Activated CD8-positive, alpha-beta T cell treated with anti-CD3 and anti-CD28 coated beads for 36 hours (primary cell): ENCODE measurements around the gene SH3BP1. TPM values are rescaled to one million over a fixed set of nuclear protein-coding genes. Genes with fewer than 3 reads are reported as not detected.
A peak's percentile ranks its signal among the peaks of the same experiment; 100 is the strongest.

ENCODE experiments used
- ATAC-seq: fragments of 200-7000 bp; cut with Tn5 transposase; one replicate; pipeline ENCODE4 v1.10.0; 2021; ENCODE audit warnings: mild to moderate bottlenecking, moderate library complexity
- CTCF ChIA-PET: fragments of 350-600 bp; sonication (Branson Sonifier 250); formaldehyde crosslinking; loops from one replicate; lab custom pipeline; 2021; ENCODE audit warnings: antibody characterized with exemption; lab: Charles Lee
- POLR2A ChIA-PET: fragments of 350-600 bp; sonication (Branson Sonifier 250); formaldehyde crosslinking; loops from one replicate; lab custom pipeline; 2021; ENCODE audit warnings: antibody characterized with exemption; lab: Charles Lee
- DNase-seq: peaks from one replicate; pipeline ENCODE4 v3.0.0-alpha.2; 2020
- H3K27ac Mint-ChIP-seq: one replicate; pipeline ENCODE4 v1.8.0; 2021; ENCODE audit warnings: mild to moderate bottlenecking, mixed read lengths
- H3K27me3 Mint-ChIP-seq: one replicate; pipeline ENCODE4 v1.8.0; 2021; ENCODE audit warnings: mixed read lengths
- H3K36me3 Mint-ChIP-seq: one replicate; pipeline ENCODE4 v1.8.0; 2021; ENCODE audit warnings: low read depth, mixed read lengths
- H3K4me1 Mint-ChIP-seq: one replicate; pipeline ENCODE4 v1.8.0; 2021; ENCODE audit warnings: low read depth, mixed read lengths
- H3K4me3 Mint-ChIP-seq: one replicate; pipeline ENCODE4 v1.8.0; 2021; ENCODE audit warnings: mild to moderate bottlenecking, moderate library complexity, mixed read lengths
- H3K9me3 Mint-ChIP-seq: one replicate; pipeline ENCODE4 v1.8.0; 2021; ENCODE audit warnings: mixed read lengths
- CTCF ChIP-seq: fragments of 200-600 bp; IDR thresholded peaks from one replicate; pipeline ENCODE4 v1.8.0; 2022; ENCODE audit warnings: antibody characterized with exemption, mild to moderate bottlenecking
- intact Hi-C: fragments of 100-400 bp; cut with micrococcal nuclease; formaldehyde crosslinking; loops from one replicate; pipeline ENCODE4 v1.10.0; 2022
- total RNA-seq, 2 experiments: library from RNA; stranded (reverse); gene quantifications; one replicate each; pipeline ENCODE4 v1.2.3, GENCODE V29; 2021

SH3BP1 gene
- total RNA-seq, 2 experiments from 2014 or later = 122 to 128 TPM

DNA sequence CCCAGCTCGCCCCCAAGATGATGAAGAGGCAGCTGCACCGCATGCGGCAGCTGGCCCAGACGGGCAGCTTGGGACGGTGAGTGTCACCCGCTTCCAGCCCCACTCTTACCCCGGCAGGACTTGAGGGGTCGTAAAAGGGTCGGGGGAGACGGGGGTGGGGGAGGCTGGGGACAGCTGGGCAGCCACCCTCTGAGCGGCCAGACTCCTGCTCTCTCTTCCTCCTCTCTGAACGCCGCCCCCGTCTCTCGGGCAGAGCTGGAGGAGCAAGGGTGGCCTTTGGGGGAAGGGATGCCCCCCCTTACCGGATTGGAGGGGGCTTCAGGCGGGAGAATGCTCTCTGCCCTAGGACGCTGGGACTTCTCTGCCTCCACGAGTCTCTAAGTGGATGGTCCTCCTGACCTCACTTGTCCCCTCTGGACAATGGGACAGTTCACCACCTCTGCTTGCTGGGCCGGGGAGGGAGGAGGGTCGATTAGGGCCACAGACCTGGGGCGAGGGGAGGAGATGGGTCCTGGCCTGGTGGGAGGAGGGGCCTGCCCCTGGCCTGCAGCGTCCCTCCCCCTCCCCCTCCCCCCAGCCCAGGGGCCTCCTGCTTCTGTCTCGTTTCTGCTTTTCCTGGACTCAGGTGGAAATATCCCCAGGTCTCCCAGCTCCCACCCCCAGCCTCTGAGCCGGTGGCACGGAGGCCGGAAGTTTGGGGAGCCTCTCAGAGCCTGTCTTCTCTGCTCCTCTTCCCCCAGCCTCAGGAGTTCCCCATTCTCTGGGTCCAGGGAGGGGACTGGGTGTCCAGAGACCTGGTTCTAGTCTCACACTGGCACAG, 512 bp downstream of the SH3BP1 start:
- H3K27ac Mint-ChIP-seq = peak overlapping the region; percentile 98
- POLR2A ChIA-PET = interaction anchor here (0.7 to 8.4 kb wide), 9 partner anchors 10 to 163 kb away, joined by 3 to 51 read pairs (median 5); partner anchors contain the start of gene PDXP
- H3K27me3 Mint-ChIP-seq = no peaks in the 10 kb centered on the region
- DNase-seq = peak; percentile 50
- peak overlapping the region; percentile 95 for H3K4me3 Mint-ChIP-seq
- peak; percentile 5 for ATAC-seq
- intact Hi-C loops = loop anchor here (5.0 kb wide), 1 partner anchor 37 kb away; the partner anchor contains the start of gene LGALS1
- H3K9me3 Mint-ChIP-seq = no peaks in the 10 kb centered on the region
- no peak for TF ChIP-seq CTCF
- CTCF ChIA-PET = interaction anchor here (0.9 to 68.1 kb wide), 3 partner anchors 15 to 56 kb away, joined by 4 to 1770 read pairs (median 1770); partner anchors contain the start of genes GGA1, LGALS1, NOL12 and PDXP
- H3K36me3 Mint-ChIP-seq = peaks cover 36% of the 10 kb centered on the region
- H3K4me1 Mint-ChIP-seq = peaks cover 66% of the 10 kb centered on the region

DNA sequence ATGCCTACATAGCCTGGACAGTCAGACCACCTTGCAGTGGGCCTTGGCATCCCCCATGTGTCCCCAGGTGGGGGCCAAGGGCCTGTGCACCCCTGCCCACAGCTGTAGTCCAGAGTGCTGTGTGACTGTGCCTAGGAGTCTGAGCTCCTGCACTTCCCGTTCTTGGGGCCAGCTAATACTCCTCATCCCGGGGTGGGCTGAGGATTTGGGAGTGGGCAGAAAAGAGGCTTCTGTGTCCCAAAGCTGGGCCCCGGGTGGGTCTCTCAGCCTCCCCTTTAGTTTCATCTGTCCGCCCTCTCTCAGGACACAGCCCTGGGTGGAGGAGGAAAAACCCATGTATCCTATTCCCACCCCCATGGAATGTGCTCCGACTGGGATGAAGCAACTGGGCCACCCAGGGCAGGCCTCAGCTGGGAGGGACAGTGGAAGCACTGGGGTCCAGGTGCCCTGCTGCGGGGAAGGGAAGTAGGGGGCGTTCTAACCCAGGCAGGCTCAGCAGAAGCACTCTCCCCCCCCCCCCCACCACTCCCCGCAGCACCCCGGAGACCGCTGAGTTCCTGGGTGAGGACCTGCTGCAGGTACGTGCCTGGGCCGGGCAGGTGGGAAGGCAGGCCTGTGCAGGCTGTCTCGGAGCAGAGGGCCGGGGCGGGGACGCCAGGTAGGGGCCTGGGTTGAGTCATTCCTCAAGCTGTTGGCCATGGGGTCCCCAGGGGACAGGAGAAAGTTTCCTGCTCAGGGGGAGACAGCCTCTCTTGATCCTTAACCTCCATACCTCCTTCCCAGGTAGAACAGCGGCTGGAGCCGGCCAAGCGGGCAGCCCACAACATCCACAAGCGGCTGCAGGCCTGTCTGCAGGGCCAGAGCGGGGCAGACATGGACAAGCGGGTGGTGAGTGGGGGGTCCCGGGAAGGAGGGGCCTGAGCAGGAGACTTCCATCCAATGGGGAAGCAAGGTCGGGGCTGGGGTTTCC, 1.4 kb downstream of the SH3BP1 start:
- TF ChIP-seq CTCF = no peak
- ChIA-PET CTCF (interaction anchor here (0.5 to 68.1 kb wide), 4 partner anchors 16 to 881 kb away, joined by 3 to 1770 read pairs (median 887); partner anchors contain the start of genes GGA1, LGALS1, NOL12 and PDXP), POLR2A (interaction anchor here (0.9 to 8.4 kb wide), 11 partner anchors 8 to 41 kb away, joined by 3 to 51 read pairs (median 5); partner anchors contain the start of gene PDXP)
- intact Hi-C loops = no loop called here
- no peak for ATAC-seq
- peaks cover 57% of the 10 kb centered on the region for H3K4me1 Mint-ChIP-seq
- H3K4me3 Mint-ChIP-seq = peak overlapping the region; percentile 95
- H3K27me3 Mint-ChIP-seq = no peaks in the 10 kb centered on the region
- H3K36me3 Mint-ChIP-seq = peaks cover 41% of the 10 kb centered on the region
- DNase-seq = no peak
- peak overlapping the region; percentile 98 for H3K27ac Mint-ChIP-seq
- no peaks in the 10 kb centered on the region for H3K9me3 Mint-ChIP-seq

DNA sequence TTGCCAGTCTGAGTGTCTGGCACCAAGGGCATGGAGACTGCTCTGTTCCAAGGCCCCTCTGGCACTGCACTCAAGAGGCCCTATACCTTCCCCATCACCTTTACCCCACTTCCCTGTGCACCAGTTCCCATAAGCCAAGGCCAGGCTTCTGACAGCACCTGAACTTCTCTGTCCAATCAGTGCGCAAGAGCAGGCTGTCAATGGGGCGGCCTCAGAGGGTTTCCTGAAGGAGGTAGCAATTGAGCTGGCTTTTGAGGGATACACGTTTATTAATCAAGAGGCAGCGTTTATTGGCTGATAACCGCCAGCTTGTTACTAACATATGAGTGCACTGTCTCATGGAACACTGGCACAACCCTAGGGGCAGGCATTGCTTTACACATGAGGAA, 2.1 kb downstream of the SH3BP1 start:
- H3K4me1 Mint-ChIP-seq = peaks cover 50% of the 10 kb centered on the region

More for the DNA sequence above, 2.1 kb downstream of the SH3BP1 start:
- DNase-seq (no peak), ATAC-seq (no peak)
- intact Hi-C loops = no loop called here
- no peak for TF ChIP-seq CTCF
- Mint-ChIP-seq H3K4me3 (peak overlapping the region; percentile 95), H3K27ac (peak overlapping the region; percentile 46), H3K9me3 (no peaks in the 10 kb centered on the region), H3K36me3 (peaks cover 42% of the 10 kb centered on the region), H3K27me3 (no peaks in the 10 kb centered on the region)
- POLR2A ChIA-PET = interaction anchor here (0.8 to 8.4 kb wide), 13 partner anchors 9 to 56 kb away, joined by 3 to 51 read pairs (median 4); partner anchors contain the start of genes NOL12 and PDXP
- CTCF ChIA-PET = interaction anchor here (1.7 to 68.1 kb wide), 4 partner anchors 15 to 80 kb away, joined by 3 to 1770 read pairs (median 895); partner anchors contain the start of genes GGA1, LGALS1, NOL12 and PDXP
